Stimulated activated CD8-positive, alpha-beta memory T cell treated with anti-CD3 and anti-CD28 coated beads, Interleukin-4, amount 100 ng/mL, for 1 hour (primary cell): ENCODE data around the gene CMIP.

Experiments
- DNase-seq, 2 donors: peaks; one replicate each; pipeline ENCODE4 v3.0.0-alpha.2; 2020; ENCODE audit warnings: low read depth in 2 of 2, low spot score in 1 of 2

Gene CMIP

GRCh38 chr16:81492965-81493754 is 48.6 kb downstream of the CMIP start:
- DNase-seq = no peak

GRCh38 chr16:81493755-81494433 is 49.3 kb downstream of the CMIP start:
- no peak for DNase-seq

- DNase-seq = no peak
These were observed 49.8 kb downstream of the CMIP start for GRCh38 chr16:81494434-81494806.

GRCh38 chr16:81494888-81495287 is 50.3 kb downstream of the CMIP start:
- no peak for DNase-seq

- no peak for DNase-seq
These were observed 51.0 kb downstream of the CMIP start for GRCh38 chr16:81495321-81496234.

- no peak for DNase-seq
These were observed 51.7 kb downstream of the CMIP start for GRCh38 chr16:81496321-81496720.

GRCh38 chr16:81496742-81497141 is 52.1 kb downstream of the CMIP start:
- DNase-seq = no peak

- DNase-seq = no peak
These were observed 53.1 kb downstream of the CMIP start for GRCh38 chr16:81497690-81498089.

GRCh38 chr16:81498351-81498750 is 53.7 kb downstream of the CMIP start:
- no peak for DNase-seq

- DNase-seq = no peak
These were observed 55.2 kb downstream of the CMIP start for GRCh38 chr16:81499576-81500380.

GRCh38 chr16:81500833-81501521 is 56.4 kb downstream of the CMIP start:
- DNase-seq = no peak

- no peak for DNase-seq
These were observed 57.9 kb downstream of the CMIP start for GRCh38 chr16:81502396-81503070.

- DNase-seq = no peak
These were observed 60.5 kb downstream of the CMIP start for GRCh38 chr16:81505011-81505661.

- no peak for DNase-seq
These were observed 64.8 kb downstream of the CMIP start for GRCh38 chr16:81509404-81509803.

- no peak for DNase-seq
These were observed 65.4 kb downstream of the CMIP start for GRCh38 chr16:81510016-81510415.

GRCh38 chr16:81511371-81511770 is 66.8 kb downstream of the CMIP start:
- DNase-seq = no peak

- DNase-seq = no peak
These were observed 68.8 kb downstream of the CMIP start for GRCh38 chr16:81513204-81514040.

GRCh38 chr16:81514041-81514559 is 69.5 kb downstream of the CMIP start:
- no peak for DNase-seq
